K562 (cell line): Measurements from ENCODE around the gene HECA. TPM values are rescaled to one million over a fixed set of nuclear protein-coding genes. Genes with fewer than 3 reads are reported as not detected.

Experiments used
- ATAC-seq: fragments of 200-7000 bp; cut with Tn5 transposase; 3 replicates; pipeline ENCODE4 v1.9.1; 2020; ENCODE audit warnings: moderate library complexity
- BruUV-seq: library from RNA; stranded (reverse); fragments of 400-500 nt; replicated peaks from 2 replicates; lab custom pipeline; 2021; lab: Mats Ljungman, UMichigan
- CTCF ChIA-PET: fragments of 300-600 bp; formaldehyde crosslinking; extraction: SDS; loops from one replicate; lab custom pipeline; 2021; ENCODE audit warnings: low intra/inter-chr PET ratio; lab: Yijun Ruan, JAX
- POLR2A ChIA-PET: fragments of 300-600, 350-650 bp; sonication (Branson Sonifier 250); formaldehyde crosslinking; extraction: SDS; loops from one replicate; lab custom pipeline; 2021; ENCODE audit warnings: antibody characterized with exemption, inconsistent platforms; lab: Yijun Ruan, JAX
- DNase-seq, 4 experiments: peaks; one replicate each; pipeline versions ENCODE4 v3.0.0 to v3.0.0-alpha.2; 2011 to 2018; ENCODE audit warnings: low spot score in 3 of 4, mixed read lengths in 3 of 4; ENCODE audit errors: extremely low read depth in 1 of 4
- FAIRE-seq: peaks from 2 replicates; lab custom pipeline; 2011; peaks lifted over from hg19 to GRCh38; lab: Jason Lieb, UNC
- H2AFZ ChIP-seq: 2 replicates; pipeline ENCODE4 v1.6.0; 2011; ENCODE audit warnings: low read depth, low read length, control low read depth, inconsistent platforms
- H3K27ac ChIP-seq: fragments of 200-600 bp; 3 replicates; pipeline ENCODE4 v1.8.0; 2011; ENCODE audit warnings: low read depth, mild to moderate bottlenecking, control low read depth, inconsistent platforms, low read length, moderate library complexity, mixed read lengths; ENCODE audit errors: extremely low read depth
- H3K27me3 ChIP-seq, 2 experiments: fragments of 300-600 bp in 1 of 2; 2 replicates in 1 of 2; 3 replicates in 1 of 2; pipeline versions ENCODE4 v1.6.0 to v1.8.0; 2011; ENCODE audit warnings: inconsistent platforms in 2 of 2, low read length in 2 of 2, mild to moderate bottlenecking in 1 of 2, mixed read lengths in 1 of 2, moderate library complexity in 1 of 2; ENCODE audit not compliant: control insufficient read depth in 2 of 2, insufficient read depth in 2 of 2
- H3K36me3 ChIP-seq: fragments of 300-600 bp; 3 replicates; pipeline ENCODE4 v1.8.0; 2011; ENCODE audit warnings: mild to moderate bottlenecking, low read length, inconsistent platforms; ENCODE audit not compliant: control insufficient read depth, insufficient read depth
- H3K4me1 ChIP-seq, 2 experiments: fragments of 200-600 bp in 1 of 2; replicated peaks in 1 of 2; 2 replicates in 1 of 2; 3 replicates in 1 of 2; pipeline versions ENCODE4 v1.5.1 to v1.8.0; 2011; ENCODE audit warnings: inconsistent platforms in 2 of 2, low read length in 2 of 2, mild to moderate bottlenecking in 1 of 2, mixed read lengths in 1 of 2, moderate library complexity in 1 of 2; ENCODE audit not compliant: control insufficient read depth in 2 of 2, insufficient read depth in 2 of 2
- H3K4me2 ChIP-seq: 2 replicates; pipeline ENCODE4 v1.6.1; 2011; ENCODE audit warnings: low read length, control low read depth, inconsistent platforms, mixed read lengths; ENCODE audit not compliant: insufficient read depth
- H3K4me3 ChIP-seq: fragments of 200-600 bp; sonication (generic), shearing (Covaris generic); 2 replicates; pipeline ENCODE4 v1.5.1; 2016; ENCODE audit warnings: control low read depth, inconsistent platforms
- H3K79me2 ChIP-seq: fragments of 200-600 bp; 3 replicates; pipeline ENCODE4 v1.8.0; 2011; ENCODE audit warnings: low read length, inconsistent platforms; ENCODE audit not compliant: control insufficient read depth, insufficient read depth
- H3K9ac ChIP-seq, 2 experiments: 2 replicates each; pipeline versions ENCODE4 v1.6.0 to v1.6.1; 2011; ENCODE audit warnings: low read depth in 2 of 2, low read length in 2 of 2, control low read depth in 1 of 2, inconsistent platforms in 1 of 2, mild to moderate bottlenecking in 1 of 2, mixed read lengths in 1 of 2; ENCODE audit not compliant: insufficient read depth in 1 of 2
- H3K9me1 ChIP-seq: one replicate; pipeline ENCODE4 v1.6.0; 2011; ENCODE audit warnings: inconsistent platforms, mild to moderate bottlenecking, low read length, moderate library complexity; ENCODE audit not compliant: control insufficient read depth, insufficient read depth
- H3K9me3 ChIP-seq: replicated peaks from 2 replicates; pipeline ENCODE4 v1.5.1; 2011; ENCODE audit warnings: low read depth, low read length, inconsistent platforms; ENCODE audit not compliant: control insufficient read depth, insufficient read depth
- H4K20me1 ChIP-seq: replicated peaks from 2 replicates; pipeline ENCODE4 v1.6.1; 2011; ENCODE audit warnings: low read length, inconsistent platforms, mixed read lengths; ENCODE audit not compliant: control insufficient read depth, insufficient read depth
- ADNP ChIP-seq: fragments of 200-800 bp; sonication (Bioruptor generic); IDR thresholded peaks from 2 replicates; pipeline ENCODE4 v1.6.1; 2016; ENCODE audit warnings: missing genetic modification characterization, missing compliant biosample characterization
- ATF4 ChIP-seq: fragments of 450-650 bp; formaldehyde crosslinking; IDR thresholded peaks from 2 replicates; pipeline ENCODE4 v1.4.0; 2022; ENCODE audit warnings: mild to moderate bottlenecking, moderate library complexity
- GABPB2 ChIP-seq: fragments of 250-450 bp; sonication (Bioruptor Pico); conservative IDR thresholded peaks from 2 replicates; pipeline ENCODE4 v1.5.1; 2021; ENCODE audit warnings: mild to moderate bottlenecking
- HMG20B ChIP-seq: fragments of 250-450 bp; sonication (Bioruptor Pico); IDR thresholded peaks from 2 replicates; pipeline ENCODE4 v1.5.0; 2021; ENCODE audit warnings: mild to moderate bottlenecking
- KDM2B ChIP-seq: fragments of 250-450 bp; sonication (Bioruptor Pico); IDR thresholded peaks from 2 replicates; pipeline ENCODE4 v1.8.0; 2021; ENCODE audit warnings: mild to moderate bottlenecking, moderate library complexity
- MAFK ChIP-seq: IDR thresholded peaks from 2 replicates; pipeline ENCODE4 v1.6.1; 2011; ENCODE audit warnings: low read length, improper control_type of control experiment
- PKNOX1 ChIP-seq: fragments of 450-650 bp; IDR thresholded peaks from 2 replicates; pipeline ENCODE4 v1.6.1; 2016
- RAD21 ChIP-seq, 2 experiments: fragments of 250-450 bp in 1 of 2; fragments of 450-650 bp in 1 of 2; sonication (Bioruptor Pico) in 1 of 2; formaldehyde crosslinking in 1 of 2; IDR thresholded peaks in 1 of 2; conservative IDR thresholded peaks in 1 of 2; 2 replicates each; pipeline versions ENCODE4 v1.4.0 to v1.8.0; 2020 to 2022; ENCODE audit warnings: mild to moderate bottlenecking in 2 of 2, moderate library complexity in 1 of 2
- RBM34 ChIP-seq: fragments of 200-400 bp; formaldehyde crosslinking; IDR thresholded peaks from 2 replicates; pipeline ENCODE4 v1.6.1; 2018; ENCODE audit warnings: low read length, borderline replicate concordance; ENCODE audit not compliant: insufficient read depth
- REST ChIP-seq, 2 experiments: fragments of 450-650 bp; formaldehyde crosslinking in 1 of 2; IDR thresholded peaks; 2 replicates each; pipeline versions ENCODE4 v1.4.0 to v1.6.1; 2014 to 2020; ENCODE audit warnings: mild to moderate bottlenecking in 2 of 2, borderline replicate concordance in 1 of 2, low read depth in 1 of 2
- RNF2 ChIP-seq: sonication (generic); IDR thresholded peaks from 2 replicates; pipeline ENCODE4 v1.6.1; 2016
- TEAD2 ChIP-seq: fragments of 450-650 bp; IDR thresholded peaks from 2 replicates; pipeline ENCODE4 v1.6.1; 2016; ENCODE audit warnings: missing genetic modification characterization, control low read depth, missing compliant biosample characterization
- ZBTB7A ChIP-seq: IDR thresholded peaks from 2 replicates; pipeline ENCODE4 v1.6.1; 2011; ENCODE audit warnings: low read depth, mild to moderate bottlenecking, low read length, moderate library complexity, borderline replicate concordance; ENCODE audit not compliant: control insufficient read depth
- WGBS: fragments of 100-300 bp; shearing (Covaris generic); methylation state at CpG from one replicate; pipeline ENCODE4 v1.1.6; 2016; ENCODE audit warnings: low coverage, mixed read lengths; ENCODE audit not compliant: insufficient coverage; ENCODE audit errors: missing lambda C conversion rate; 5-methylcytosine and 5-hydroxymethylcytosine counted together
- in situ Hi-C: fragments of 300-500 bp; cut with MboI; formaldehyde crosslinking; loops from 4 replicates; pipeline ENCODE4 v1.15.0; 2018; ENCODE audit warnings: inconsistent platforms, mixed read lengths
- intact Hi-C: fragments of 100-400 bp; cut with micrococcal nuclease; formaldehyde crosslinking; loops from 2 replicates; pipeline ENCODE4 v1.14.2; 2022
- polyA plus RNA-seq, 8 experiments: library from polyadenylated mRNA; depleted of rRNA in 4 of 8; stranded (reverse) in 5 of 8; unstranded in 3 of 8; fragments of >200 nt; fragmentation: Nextera tagmentation in 2 of 8; fragmentation: Illumina TruSeq in 1 of 8; extraction: Ambion mirVana in 2 of 8; extraction: Trizol in 1 of 8; gene quantifications; 2 replicates each; pipeline versions ENCODE4 v1.2.1 to v1.2.3, GENCODE V29; 2011 to 2014; ENCODE audit warnings: inconsistent platforms in 1 of 8, missing spikeins in 1 of 8
- total RNA-seq, 7 experiments: library from RNA; depleted of rRNA in 6 of 7; stranded (reverse); fragments of >200 nt in 6 of 7; fragmentation: Illumina TruSeq in 2 of 7; extraction: Trizol in 2 of 7; gene quantifications; 2 replicates each; pipeline versions ENCODE4 v1.2.1 to v1.2.3, GENCODE V29; 2011 to 2021; ENCODE audit warnings: low replicate concordance in 1 of 7

The HECA gene
- total and polyA plus RNA-seq, 9 of the 15 experiments (the other 6 are each of a cell fraction or from before 2014, with no cell fraction given) = 0.31 to 2.3 (median 1.1) TPM

DNA sequence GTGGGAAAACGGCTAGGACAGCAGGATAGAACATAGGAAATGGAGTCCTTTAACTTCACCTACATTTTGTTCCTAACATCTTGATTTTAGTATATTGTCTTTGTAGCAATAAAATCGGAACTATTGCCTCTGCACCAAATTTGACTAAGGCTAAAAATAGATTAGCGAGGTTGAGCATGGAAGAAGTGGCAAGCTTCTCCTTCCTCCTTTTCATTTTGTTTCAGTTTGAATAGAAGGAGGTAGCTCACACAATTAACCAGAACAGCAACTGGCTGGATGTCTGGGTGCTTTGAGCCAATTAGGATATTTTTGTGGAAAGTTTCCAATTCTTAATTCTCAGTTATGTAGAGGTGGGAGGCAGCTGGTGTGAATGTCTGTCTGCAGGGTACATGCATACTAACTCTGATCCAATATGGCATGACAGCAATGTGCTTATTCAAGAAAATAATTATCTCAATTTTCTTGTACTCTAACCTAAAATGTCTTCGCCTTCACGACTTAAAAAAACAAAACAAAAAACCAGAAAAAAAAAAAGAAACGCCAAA lies 3.1 kb upstream of the HECA start:
- Histone ChIP-seq H3K4me1 (peaks cover 0 to 14% of the 10 kb centered on the region in 2 experiments; a peak in 3 of 5 replicates), H3K9me1 (no peaks in the 10 kb centered on the region), H3K79me2 (no peaks in the 10 kb centered on the region), H3K9me3 (no peaks in the 10 kb centered on the region), H3K27ac (no peak overlapping the region), H2AFZ (no peak overlapping the region), H3K9ac (no peak overlapping the region), H3K4me3 (no peak overlapping the region), H3K36me3 (no peaks in the 10 kb centered on the region), H3K27me3 (peaks cover 4 to 8% of the 10 kb centered on the region in 2 experiments; a peak in 4 of 5 replicates), H3K4me2 (no peak overlapping the region), H4K20me1 (no peaks in the 10 kb centered on the region)
- intact Hi-C loops (no loop called here), in situ Hi-C loops (no loop called here)
- CTCF ChIA-PET = no interaction called here
- 0% methylated on average over 6 of the region's 6 CpGs for WGBS
- POLR2A ChIA-PET = interaction anchor here (0.6 kb wide), 2 partner anchors 57 to 118 kb away, joined by 3 read pairs; no protein-coding TSS in a partner anchor
- FAIRE-seq (no peak), DNase-seq (no peak), ATAC-seq (no peak)
- BruUV-seq = no TSS peak
- TF ChIP-seq REST (IDR thresholded peaks at IDR 0.05; ENCODE audit: borderline replicate concordance) = no peak
- TF ChIP-seq REST (CRISPR knock-in tag; IDR thresholded peaks at IDR 0.05; ENCODE audit: low read depth) = no peak
- TF ChIP-seq GABPB2 (CRISPR knock-in tag) = no peak
- no peak for TF ChIP-seq ATF4 (CRISPR knock-in tag)
- no peak for TF ChIP-seq KDM2B (CRISPR knock-in tag)
- no peak for TF ChIP-seq MAFK
- TF ChIP-seq HMG20B (CRISPR knock-in tag) = no peak
- TF ChIP-seq PKNOX1 = no peak
- no peak for TF ChIP-seq RBM34
- TF ChIP-seq ZBTB7A = no peak
- TF ChIP-seq RAD21 (CRISPR knock-in tag; conservative IDR thresholded peaks at IDR 0.05 in 1 of 2, IDR thresholded peaks at IDR 0.05 in 1 of 2) = no peak
- no peak for TF ChIP-seq TEAD2 (tag)
- TF ChIP-seq RNF2 = no peak
- no peak for TF ChIP-seq ADNP (tag)
